ENCODE data around the gene GABRQ.

Gene GABRQ

GRCh38 chrX:152639426-152639825, 1.7 kb downstream of the GABRQ start:
- H3K4me1 ChIP-seq (ENCODE audit: control insufficient read depth in 5 of 5, insufficient read depth in 5 of 5, low read length in 5 of 5): peaks cover 0 to 4% (median 3%) of the 10 kb centered on the region in 5 donors
- no peaks in the 10 kb centered on the region for H3K9me3 ChIP-seq (ENCODE audit: control insufficient read depth in 5 of 5, low read length in 5 of 5)
- H3K4me3 ChIP-seq (ENCODE audit: low read depth in 1 of 5, low read length in 5 of 5): no peak overlapping the region
- H3K27ac ChIP-seq (ENCODE audit: low read depth, low read length): no peak overlapping the region
- no peak overlapping the region for H3K9ac ChIP-seq (ENCODE audit: low read length in 5 of 5)
- H3K27me3 ChIP-seq (ENCODE audit: control insufficient read depth in 5 of 5, insufficient read depth in 4 of 5, low read length in 5 of 5): peaks cover 8 to 44% (median 43%) of the 10 kb centered on the region in 5 donors
- no peaks in the 10 kb centered on the region for H3K36me3 ChIP-seq (ENCODE audit: control insufficient read depth in 5 of 5, insufficient read depth in 5 of 5, low read length in 5 of 5)

GRCh38 chrX:152640034-152640818, 2.5 kb downstream of the GABRQ start:
- Histone ChIP-seq H3K9me3 (ENCODE audit: control insufficient read depth in 5 of 5, low read length in 5 of 5) (no peaks in the 10 kb centered on the region), H3K27me3 (ENCODE audit: control insufficient read depth in 5 of 5, insufficient read depth in 4 of 5, low read length in 5 of 5) (peaks cover 8 to 44% (median 43%) of the 10 kb centered on the region in 5 donors), H3K36me3 (ENCODE audit: control insufficient read depth in 5 of 5, insufficient read depth in 5 of 5, low read length in 5 of 5) (no peaks in the 10 kb centered on the region), H3K9ac (ENCODE audit: low read length in 5 of 5) (no peak overlapping the region), H3K4me1 (ENCODE audit: control insufficient read depth in 5 of 5, insufficient read depth in 5 of 5, low read length in 5 of 5) (peaks cover 0 to 4% (median 3%) of the 10 kb centered on the region in 5 donors), H3K4me3 (ENCODE audit: low read depth in 1 of 5, low read length in 5 of 5) (no peak overlapping the region), H3K27ac (ENCODE audit: low read depth, low read length) (no peak overlapping the region)

DNA sequence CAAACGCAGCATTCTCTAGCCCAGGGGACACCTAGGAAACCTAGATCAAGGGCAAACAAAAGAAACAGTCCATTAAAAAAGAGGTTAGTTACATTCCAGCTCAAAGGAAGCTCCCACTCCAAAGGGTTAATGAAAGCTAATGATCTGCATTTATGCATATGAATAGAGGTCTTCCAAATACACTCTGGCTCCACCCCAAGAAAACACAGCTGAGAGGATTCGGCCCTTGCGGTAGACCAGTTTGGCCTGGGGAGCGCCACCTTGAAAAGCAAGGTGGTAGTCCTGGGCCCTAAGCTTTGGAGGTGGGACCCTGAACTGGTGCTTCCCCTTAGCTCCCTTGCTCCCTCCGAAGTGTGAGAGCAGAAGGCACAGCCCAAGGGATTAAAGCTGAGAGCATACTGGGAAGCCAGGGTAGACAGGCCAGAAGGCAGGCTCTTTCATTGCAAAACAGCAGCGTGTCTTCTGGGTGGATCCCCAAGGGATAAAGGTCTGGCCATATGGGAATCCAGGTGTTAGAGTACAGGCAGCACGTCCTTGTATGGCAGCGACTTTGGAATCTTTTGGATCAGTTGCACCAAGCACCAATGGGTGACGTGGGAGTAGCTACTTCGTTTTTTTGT, 3.7 kb downstream of the GABRQ start:
- Histone ChIP-seq H3K4me1 (ENCODE audit: control insufficient read depth in 5 of 5, insufficient read depth in 5 of 5, low read length in 5 of 5) (peaks cover 0 to 4% (median 3%) of the 10 kb centered on the region in 5 donors), H3K36me3 (ENCODE audit: control insufficient read depth in 5 of 5, insufficient read depth in 5 of 5, low read length in 5 of 5) (no peaks in the 10 kb centered on the region), H3K9me3 (ENCODE audit: control insufficient read depth in 5 of 5, low read length in 5 of 5) (no peaks in the 10 kb centered on the region), H3K27ac (ENCODE audit: low read depth, low read length) (no peak overlapping the region), H3K27me3 (ENCODE audit: control insufficient read depth in 5 of 5, insufficient read depth in 4 of 5, low read length in 5 of 5) (peaks cover 8 to 44% (median 39%) of the 10 kb centered on the region in 5 donors), H3K4me3 (ENCODE audit: low read depth in 1 of 5, low read length in 5 of 5) (no peak overlapping the region), H3K9ac (ENCODE audit: low read length in 5 of 5) (no peak overlapping the region)

GRCh38 chrX:152641996-152642395, 4.3 kb downstream of the GABRQ start:
- H3K27me3 ChIP-seq (ENCODE audit: control insufficient read depth in 5 of 5, insufficient read depth in 4 of 5, low read length in 5 of 5): peaks cover 8 to 38% (median 35%) of the 10 kb centered on the region in 5 donors
- H3K9me3 ChIP-seq (ENCODE audit: control insufficient read depth in 5 of 5, low read length in 5 of 5): no peaks in the 10 kb centered on the region
- no peak overlapping the region for H3K27ac ChIP-seq (ENCODE audit: low read depth, low read length)
- peaks cover 0 to 4% (median 3%) of the 10 kb centered on the region in 5 donors for H3K4me1 ChIP-seq (ENCODE audit: control insufficient read depth in 5 of 5, insufficient read depth in 5 of 5, low read length in 5 of 5)
- no peak overlapping the region for H3K9ac ChIP-seq (ENCODE audit: low read length in 5 of 5)
- H3K36me3 ChIP-seq (ENCODE audit: control insufficient read depth in 5 of 5, insufficient read depth in 5 of 5, low read length in 5 of 5): no peaks in the 10 kb centered on the region
- H3K4me3 ChIP-seq (ENCODE audit: low read depth in 1 of 5, low read length in 5 of 5): no peak overlapping the region

- peaks cover 0 to 2% (median 0%) of the 10 kb centered on the region in 5 donors for H3K4me1 ChIP-seq (ENCODE audit: control insufficient read depth in 5 of 5, insufficient read depth in 5 of 5, low read length in 5 of 5)
- H3K36me3 ChIP-seq (ENCODE audit: control insufficient read depth in 5 of 5, insufficient read depth in 5 of 5, low read length in 5 of 5): no peaks in the 10 kb centered on the region
- H3K4me3 ChIP-seq (ENCODE audit: low read depth in 1 of 5, low read length in 5 of 5): no peak overlapping the region
- no peak overlapping the region for H3K9ac ChIP-seq (ENCODE audit: low read length in 5 of 5)
- no peaks in the 10 kb centered on the region for H3K9me3 ChIP-seq (ENCODE audit: control insufficient read depth in 5 of 5, low read length in 5 of 5)
- H3K27ac ChIP-seq (ENCODE audit: low read depth, low read length): no peak overlapping the region
- H3K27me3 ChIP-seq (ENCODE audit: control insufficient read depth in 5 of 5, insufficient read depth in 4 of 5, low read length in 5 of 5): peaks cover 8 to 33% (median 27%) of the 10 kb centered on the region in 5 donors
Measured at GRCh38 chrX:152642931-152643564, 5.4 kb downstream of the GABRQ start.

DNA sequence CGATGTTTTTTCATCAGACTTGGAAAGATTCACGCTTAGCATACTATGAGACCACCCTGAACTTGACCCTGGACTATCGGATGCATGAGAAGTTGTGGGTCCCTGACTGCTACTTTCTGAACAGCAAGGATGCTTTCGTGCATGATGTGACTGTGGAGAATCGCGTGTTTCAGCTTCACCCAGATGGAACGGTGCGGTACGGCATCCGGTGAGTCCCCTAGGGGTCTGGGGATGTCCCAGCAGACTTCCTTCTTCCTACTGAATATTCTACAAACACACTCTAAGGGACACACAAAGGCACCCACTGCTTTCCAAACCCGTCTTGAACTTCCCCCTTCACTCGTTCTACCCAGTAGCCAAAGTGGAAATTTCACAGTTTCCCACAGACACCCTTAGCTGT, 9.3 kb downstream of the GABRQ start:
- H3K27ac ChIP-seq (ENCODE audit: low read depth, low read length): no peak overlapping the region
- H3K4me1 ChIP-seq (ENCODE audit: control insufficient read depth in 5 of 5, insufficient read depth in 5 of 5, low read length in 5 of 5): no peaks in the 10 kb centered on the region
- H3K36me3 ChIP-seq (ENCODE audit: control insufficient read depth in 5 of 5, insufficient read depth in 5 of 5, low read length in 5 of 5): no peaks in the 10 kb centered on the region
- H3K4me3 ChIP-seq (ENCODE audit: low read depth in 1 of 5, low read length in 5 of 5): no peak overlapping the region
- no peaks in the 10 kb centered on the region for H3K9me3 ChIP-seq (ENCODE audit: control insufficient read depth in 5 of 5, low read length in 5 of 5)
- no peak overlapping the region for H3K9ac ChIP-seq (ENCODE audit: low read length in 5 of 5)
- H3K27me3 ChIP-seq (ENCODE audit: control insufficient read depth in 5 of 5, insufficient read depth in 4 of 5, low read length in 5 of 5): peaks cover 0 to 19% (median 12%) of the 10 kb centered on the region in 5 donors

DNA sequence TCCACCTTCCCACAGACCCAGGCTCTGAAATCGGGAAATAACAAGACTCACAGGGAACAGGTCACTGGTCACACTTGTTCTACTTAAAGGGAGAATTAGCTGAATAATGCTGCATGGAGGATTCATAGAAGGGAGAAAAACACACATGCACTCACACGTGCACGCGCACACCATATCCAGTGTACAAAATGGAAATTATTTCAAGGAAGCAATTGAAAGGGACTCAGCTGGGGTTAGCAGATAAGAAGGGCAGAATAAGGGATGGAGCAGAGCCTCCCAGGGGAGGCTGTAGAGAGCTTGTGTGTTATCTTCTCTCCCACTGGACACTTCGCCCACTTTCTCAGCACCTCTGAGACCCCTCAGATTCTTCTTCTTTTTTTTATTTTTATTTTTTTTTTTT, 10.3 kb downstream of the GABRQ start:
- Histone ChIP-seq H3K27ac (ENCODE audit: low read depth, low read length) (no peak overlapping the region), H3K4me3 (ENCODE audit: low read depth in 1 of 5, low read length in 5 of 5) (no peak overlapping the region)

DNA sequence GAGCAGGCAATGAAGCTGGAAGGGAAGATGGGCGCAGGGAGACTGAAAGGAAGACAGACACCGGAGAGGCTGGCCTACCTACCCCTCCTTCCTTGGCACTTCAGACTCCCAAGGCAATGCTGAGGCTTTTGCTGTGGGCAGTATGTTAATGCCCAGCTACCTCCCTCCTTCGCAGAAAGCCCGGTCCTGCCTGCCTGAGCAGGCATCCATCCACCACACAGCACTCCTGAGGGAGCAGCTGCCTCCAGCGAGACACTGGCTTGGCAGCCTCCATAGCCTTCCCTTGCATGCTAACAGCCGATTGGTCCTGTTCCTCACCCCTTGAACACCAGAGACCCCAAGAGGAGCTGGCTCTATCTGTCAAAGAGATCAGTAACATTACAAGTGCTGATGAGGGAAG, 14.4 kb downstream of the GABRQ start:
- no peak overlapping the region for H3K4me3 ChIP-seq (ENCODE audit: low read depth in 1 of 5, low read length in 5 of 5)
- H3K27me3 ChIP-seq (ENCODE audit: control insufficient read depth in 5 of 5, insufficient read depth in 4 of 5, low read length in 5 of 5): peaks cover 0 to 23% (median 14%) of the 10 kb centered on the region in 5 donors
- H3K4me1 ChIP-seq (ENCODE audit: control insufficient read depth in 5 of 5, insufficient read depth in 5 of 5, low read length in 5 of 5): no peaks in the 10 kb centered on the region
- H3K36me3 ChIP-seq (ENCODE audit: control insufficient read depth in 5 of 5, insufficient read depth in 5 of 5, low read length in 5 of 5): no peaks in the 10 kb centered on the region
- H3K9me3 ChIP-seq (ENCODE audit: control insufficient read depth in 5 of 5, low read length in 5 of 5): no peaks in the 10 kb centered on the region
- H3K27ac ChIP-seq (ENCODE audit: low read depth, low read length): no peak overlapping the region
- H3K9ac ChIP-seq (ENCODE audit: low read length in 5 of 5): no peak overlapping the region

More for the DNA sequence above, 10.3 kb downstream of the GABRQ start:
- Histone ChIP-seq H3K27me3 (ENCODE audit: control insufficient read depth in 5 of 5, insufficient read depth in 4 of 5, low read length in 5 of 5) (peaks cover 0 to 21% (median 14%) of the 10 kb centered on the region in 5 donors), H3K36me3 (ENCODE audit: control insufficient read depth in 5 of 5, insufficient read depth in 5 of 5, low read length in 5 of 5) (no peaks in the 10 kb centered on the region), H3K9me3 (ENCODE audit: control insufficient read depth in 5 of 5, low read length in 5 of 5) (no peaks in the 10 kb centered on the region), H3K4me1 (ENCODE audit: control insufficient read depth in 5 of 5, insufficient read depth in 5 of 5, low read length in 5 of 5) (no peaks in the 10 kb centered on the region), H3K9ac (ENCODE audit: low read length in 5 of 5) (no peak overlapping the region)

GRCh38 chrX:152652467-152652866, 14.8 kb downstream of the GABRQ start:
- Histone ChIP-seq H3K36me3 (ENCODE audit: control insufficient read depth in 5 of 5, insufficient read depth in 5 of 5, low read length in 5 of 5) (no peaks in the 10 kb centered on the region), H3K9me3 (ENCODE audit: control insufficient read depth in 5 of 5, low read length in 5 of 5) (no peaks in the 10 kb centered on the region), H3K9ac (ENCODE audit: low read length in 5 of 5) (no peak overlapping the region), H3K4me3 (ENCODE audit: low read depth in 1 of 5, low read length in 5 of 5) (no peak overlapping the region), H3K4me1 (ENCODE audit: control insufficient read depth in 5 of 5, insufficient read depth in 5 of 5, low read length in 5 of 5) (no peaks in the 10 kb centered on the region), H3K27ac (ENCODE audit: low read depth, low read length) (no peak overlapping the region), H3K27me3 (ENCODE audit: control insufficient read depth in 5 of 5, insufficient read depth in 4 of 5, low read length in 5 of 5) (peaks cover 0 to 23% (median 14%) of the 10 kb centered on the region in 5 donors)

- H3K27ac ChIP-seq (ENCODE audit: low read depth, low read length): no peak overlapping the region
- no peaks in the 10 kb centered on the region for H3K36me3 ChIP-seq (ENCODE audit: control insufficient read depth in 5 of 5, insufficient read depth in 5 of 5, low read length in 5 of 5)
- no peak overlapping the region for H3K4me3 ChIP-seq (ENCODE audit: low read depth in 1 of 5, low read length in 5 of 5)
- no peaks in the 10 kb centered on the region for H3K4me1 ChIP-seq (ENCODE audit: control insufficient read depth in 5 of 5, insufficient read depth in 5 of 5, low read length in 5 of 5)
- H3K9ac ChIP-seq (ENCODE audit: low read length in 5 of 5): no peak overlapping the region
- H3K9me3 ChIP-seq (ENCODE audit: control insufficient read depth in 5 of 5, low read length in 5 of 5): no peaks in the 10 kb centered on the region
- peaks cover 4 to 24% (median 14%) of the 10 kb centered on the region in 5 donors for H3K27me3 ChIP-seq (ENCODE audit: control insufficient read depth in 5 of 5, insufficient read depth in 4 of 5, low read length in 5 of 5)
Measured at GRCh38 chrX:152656087-152656486, 18.4 kb downstream of the GABRQ start.
